Activated CD8-positive, alpha-beta T cell treated with anti-CD3 and anti-CD28 coated beads for 36 hours (primary cell): ENCODE data around the gene PTP4A2. TPM values are rescaled to one million over a fixed set of nuclear protein-coding genes. Genes with fewer than 3 reads are reported as not detected.

Experiments used
- ATAC-seq: fragments of 200-7000 bp; cut with Tn5 transposase; one replicate; pipeline ENCODE4 v1.10.0; 2021; ENCODE audit warnings: mild to moderate bottlenecking, moderate library complexity
- CTCF ChIA-PET: fragments of 350-600 bp; sonication (Branson Sonifier 250); formaldehyde crosslinking; loops from one replicate; lab custom pipeline; 2021; ENCODE audit warnings: antibody characterized with exemption; lab: Charles Lee
- POLR2A ChIA-PET: fragments of 350-600 bp; sonication (Branson Sonifier 250); formaldehyde crosslinking; loops from one replicate; lab custom pipeline; 2021; ENCODE audit warnings: antibody characterized with exemption; lab: Charles Lee
- DNase-seq: peaks from one replicate; pipeline ENCODE4 v3.0.0-alpha.2; 2020
- H3K27ac Mint-ChIP-seq: one replicate; pipeline ENCODE4 v1.8.0; 2021; ENCODE audit warnings: mild to moderate bottlenecking, mixed read lengths
- H3K27me3 Mint-ChIP-seq: one replicate; pipeline ENCODE4 v1.8.0; 2021; ENCODE audit warnings: mixed read lengths
- H3K36me3 Mint-ChIP-seq: one replicate; pipeline ENCODE4 v1.8.0; 2021; ENCODE audit warnings: low read depth, mixed read lengths
- H3K4me1 Mint-ChIP-seq: one replicate; pipeline ENCODE4 v1.8.0; 2021; ENCODE audit warnings: low read depth, mixed read lengths
- H3K4me3 Mint-ChIP-seq: one replicate; pipeline ENCODE4 v1.8.0; 2021; ENCODE audit warnings: mild to moderate bottlenecking, moderate library complexity, mixed read lengths
- H3K9me3 Mint-ChIP-seq: one replicate; pipeline ENCODE4 v1.8.0; 2021; ENCODE audit warnings: mixed read lengths
- CTCF ChIP-seq: fragments of 200-600 bp; IDR thresholded peaks from one replicate; pipeline ENCODE4 v1.8.0; 2022; ENCODE audit warnings: antibody characterized with exemption, mild to moderate bottlenecking
- intact Hi-C: fragments of 100-400 bp; cut with micrococcal nuclease; formaldehyde crosslinking; loops from one replicate; pipeline ENCODE4 v1.10.0; 2022
- total RNA-seq, 2 experiments: library from RNA; stranded (reverse); gene quantifications; one replicate each; pipeline ENCODE4 v1.2.3, GENCODE V29; 2021

The PTP4A2 gene
- total RNA-seq, 2 experiments from 2014 or later = 273 to 296 TPM

GRCh38 chr1:31865728-31866449, 72.3 kb downstream of the PTP4A2 start:
- no peaks in the 10 kb centered on the region for H3K9me3 Mint-ChIP-seq
- no peaks in the 10 kb centered on the region for H3K36me3 Mint-ChIP-seq
- no peaks in the 10 kb centered on the region for H3K27me3 Mint-ChIP-seq
- peaks cover 7% of the 10 kb centered on the region for H3K4me1 Mint-ChIP-seq
- DNase-seq (no peak), ATAC-seq (no peak)
- TF ChIP-seq CTCF = no peak
- no peak overlapping the region for H3K4me3 Mint-ChIP-seq
- POLR2A ChIA-PET = no interaction called here
- intact Hi-C loops = no loop called here
- H3K27ac Mint-ChIP-seq = no peak overlapping the region
- CTCF ChIA-PET = interaction anchor here (1.0 kb wide), 1 partner anchor 33 kb away, joined by 4 read pairs; no protein-coding TSS in a partner anchor

DNA sequence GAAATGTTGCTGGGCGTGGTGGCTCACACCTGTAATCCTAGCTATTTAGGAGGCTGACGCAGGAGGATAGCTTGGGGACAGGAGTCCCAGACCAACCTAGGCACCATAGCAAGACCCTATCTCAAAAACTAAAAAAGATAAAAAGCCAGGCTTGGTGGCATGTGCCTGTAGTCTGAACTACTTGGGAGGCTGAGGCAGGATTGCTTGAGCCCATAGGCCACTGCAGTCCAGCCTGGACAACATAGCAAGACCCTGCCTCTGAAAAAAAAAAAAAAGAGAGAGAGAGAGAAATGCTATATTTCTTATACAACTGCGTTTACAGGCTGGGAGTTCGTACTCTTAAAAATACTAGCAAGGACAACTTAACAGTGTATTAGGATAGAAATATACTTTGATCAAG, 76.1 kb downstream of the PTP4A2 start:
- DNase-seq (no peak), ATAC-seq (no peak)
- no peaks in the 10 kb centered on the region for H3K9me3 Mint-ChIP-seq
- H3K36me3 Mint-ChIP-seq = no peaks in the 10 kb centered on the region
- no peak for TF ChIP-seq CTCF
- H3K4me1 Mint-ChIP-seq = no peaks in the 10 kb centered on the region
- no peak overlapping the region for H3K4me3 Mint-ChIP-seq
- intact Hi-C loops = no loop called here
- H3K27ac Mint-ChIP-seq = no peak overlapping the region
- H3K27me3 Mint-ChIP-seq = no peaks in the 10 kb centered on the region
- POLR2A ChIA-PET = no interaction called here
- CTCF ChIA-PET = no interaction called here

DNA sequence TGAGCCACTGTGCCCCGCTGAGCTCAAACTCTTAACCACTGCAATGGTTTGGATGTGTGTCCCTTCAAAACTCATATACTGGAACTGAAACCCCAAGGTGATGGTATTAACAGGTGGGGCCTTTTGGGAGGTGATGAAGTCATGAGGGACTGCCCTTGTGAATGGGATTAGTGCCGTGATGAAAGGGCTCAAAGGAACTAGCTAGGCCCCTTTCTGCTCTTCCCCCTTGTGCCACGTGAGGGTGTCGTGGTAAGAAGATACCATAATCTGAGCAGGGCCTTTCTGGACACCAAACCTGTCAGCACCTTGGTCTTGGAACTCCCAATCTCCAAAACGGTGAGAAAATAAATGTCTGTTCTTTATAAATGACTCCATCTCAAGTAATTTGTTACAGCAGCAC, 76.8 kb downstream of the PTP4A2 start:
- no peak for TF ChIP-seq CTCF
- ChIA-PET CTCF (interaction anchor here (1.5 kb wide), 1 partner anchor 13 kb away, joined by 4 read pairs; no protein-coding TSS in a partner anchor), POLR2A (interaction anchor here (0.9 kb wide), 1 partner anchor 9 kb away, joined by 3 read pairs; no protein-coding TSS in a partner anchor)
- ATAC-seq = no peak
- Mint-ChIP-seq H3K4me1 (no peaks in the 10 kb centered on the region), H3K27me3 (no peaks in the 10 kb centered on the region), H3K4me3 (no peak overlapping the region), H3K9me3 (no peaks in the 10 kb centered on the region), H3K27ac (no peak overlapping the region), H3K36me3 (no peaks in the 10 kb centered on the region)
- intact Hi-C loops = no loop called here
- no peak for DNase-seq

GRCh38 chr1:31860581-31860980, 77.6 kb downstream of the PTP4A2 start:
- ChIA-PET CTCF (interaction anchor here (1.5 kb wide), 1 partner anchor 12 kb away, joined by 4 read pairs; no protein-coding TSS in a partner anchor), POLR2A (interaction anchor here (0.7 to 0.9 kb wide), 2 partner anchors 10 to 46 kb away, joined by 3 read pairs; no protein-coding TSS in a partner anchor)
- ATAC-seq (no peak), DNase-seq (no peak)
- Mint-ChIP-seq H3K9me3 (no peaks in the 10 kb centered on the region), H3K27ac (no peak overlapping the region), H3K4me1 (no peaks in the 10 kb centered on the region), H3K4me3 (no peak overlapping the region), H3K27me3 (no peaks in the 10 kb centered on the region), H3K36me3 (no peaks in the 10 kb centered on the region)
- intact Hi-C loops = no loop called here
- TF ChIP-seq CTCF = no peak

GRCh38 chr1:31859719-31860118, 78.4 kb downstream of the PTP4A2 start:
- no peak for TF ChIP-seq CTCF
- DNase-seq = no peak
- ATAC-seq = no peak
- Mint-ChIP-seq H3K4me1 (no peaks in the 10 kb centered on the region), H3K27me3 (no peaks in the 10 kb centered on the region), H3K36me3 (no peaks in the 10 kb centered on the region), H3K27ac (no peak overlapping the region), H3K4me3 (no peak overlapping the region), H3K9me3 (no peaks in the 10 kb centered on the region)
- POLR2A ChIA-PET = no interaction called here
- CTCF ChIA-PET = interaction anchor here (1.5 kb wide), 1 partner anchor 11 kb away, joined by 4 read pairs; no protein-coding TSS in a partner anchor
- intact Hi-C loops = no loop called here
